ENCODE measurements around the gene HYAL3. TPM values are rescaled to one million over a fixed set of nuclear protein-coding genes. Genes with fewer than 3 reads are reported as not detected.

The HYAL3 gene
- polyA plus RNA-seq, 3 donors: 3.4 to 5.8 (median 4.9) TPM

DNA sequence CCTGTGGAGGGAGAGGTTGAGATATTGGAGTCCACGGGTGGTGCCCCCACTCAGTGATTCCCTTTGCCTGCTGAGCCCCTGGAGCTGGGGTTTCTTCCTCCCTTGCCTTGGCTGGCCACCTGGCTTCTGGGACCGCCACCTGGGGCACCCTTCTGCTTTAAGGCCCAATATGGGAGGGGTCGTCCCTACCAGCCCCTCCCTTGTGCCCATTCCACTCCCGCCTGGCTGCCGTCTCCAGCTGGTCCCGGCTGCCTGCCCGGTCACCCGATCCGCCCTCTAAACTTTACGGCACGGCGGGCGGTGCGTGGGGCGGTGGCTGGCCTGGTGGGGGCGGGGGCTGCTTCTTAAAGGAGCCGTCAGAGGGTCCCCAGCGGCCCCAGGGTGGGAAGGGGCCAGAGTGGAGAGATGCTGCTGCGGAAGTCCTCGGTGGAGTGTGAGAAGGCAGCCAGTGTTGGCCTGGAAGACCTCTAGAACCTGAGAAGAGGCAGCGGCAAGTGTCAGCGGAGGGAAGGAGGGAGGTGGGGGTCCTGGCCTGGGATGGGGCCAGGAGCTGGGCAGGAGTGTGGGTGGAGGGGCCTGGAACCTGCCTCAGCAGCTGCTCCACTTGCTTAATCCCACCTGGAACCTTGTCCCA lies 31.8 kb downstream of the HYAL3 start:
- Histone ChIP-seq H3K36me3 (replicated peaks in 1 of 2; ENCODE audit: control insufficient read depth in 1 of 2, insufficient read depth in 2 of 2, low read length in 2 of 2) (no peaks in the 10 kb centered on the region), H3K4me2 (replicated peaks; ENCODE audit: extremely low read depth, low read length, poor library complexity, severe bottlenecking) (no peak overlapping the region), H3K4me1 (ENCODE audit: control insufficient read depth in 1 of 2, insufficient read depth in 2 of 2, low read length in 2 of 2) (no peaks in the 10 kb centered on the region), H3K79me2 (ENCODE audit: insufficient read depth, low read length) (no peaks in the 10 kb centered on the region), H3K9ac (ENCODE audit: insufficient read depth, low read length, poor library complexity, severe bottlenecking) (no peak overlapping the region), H3K4me3 (replicated peaks in 1 of 3; ENCODE audit: low read depth in 2 of 3, low read length in 3 of 3) (no peak overlapping the region), H3K27ac (ENCODE audit: low read depth in 1 of 2, low read length in 2 of 2) (no peak overlapping the region), H2AFZ (ENCODE audit: insufficient read depth, low read depth, low read length, poor library complexity, severe bottlenecking) (no peak overlapping the region), H3K27me3 (ENCODE audit: control insufficient read depth in 2 of 2, insufficient read depth in 2 of 2, low read length in 2 of 2) (peaks cover 0 to 22% of the 10 kb centered on the region in 2 donors), H4K20me1 (ENCODE audit: insufficient read depth, low read length) (peaks cover 11% of the 10 kb centered on the region), H3K9me3 (replicated peaks in 1 of 2; ENCODE audit: control insufficient read depth in 1 of 2, insufficient read depth in 1 of 2, low read length in 2 of 2) (no peaks in the 10 kb centered on the region)
- H3K9me3 Mint-ChIP-seq: no peaks in the 10 kb centered on the region
- peak overlapping the region in 1 of 2 donors; percentile 69 for H3K4me3 Mint-ChIP-seq
- 20% methylated on average over 17 of the region's 22 CpGs for WGBS (ENCODE audit: insufficient coverage)
- H3K27ac Mint-ChIP-seq: no peak overlapping the region
- H3K4me1 Mint-ChIP-seq: peaks cover 3% of the 10 kb centered on the region
- H3K27me3 Mint-ChIP-seq (ENCODE audit: low read depth in 3 of 3): peaks cover 34 to 47% (median 45%) of the 10 kb centered on the region in 3 donors
- TF ChIP-seq, protein P1, sequence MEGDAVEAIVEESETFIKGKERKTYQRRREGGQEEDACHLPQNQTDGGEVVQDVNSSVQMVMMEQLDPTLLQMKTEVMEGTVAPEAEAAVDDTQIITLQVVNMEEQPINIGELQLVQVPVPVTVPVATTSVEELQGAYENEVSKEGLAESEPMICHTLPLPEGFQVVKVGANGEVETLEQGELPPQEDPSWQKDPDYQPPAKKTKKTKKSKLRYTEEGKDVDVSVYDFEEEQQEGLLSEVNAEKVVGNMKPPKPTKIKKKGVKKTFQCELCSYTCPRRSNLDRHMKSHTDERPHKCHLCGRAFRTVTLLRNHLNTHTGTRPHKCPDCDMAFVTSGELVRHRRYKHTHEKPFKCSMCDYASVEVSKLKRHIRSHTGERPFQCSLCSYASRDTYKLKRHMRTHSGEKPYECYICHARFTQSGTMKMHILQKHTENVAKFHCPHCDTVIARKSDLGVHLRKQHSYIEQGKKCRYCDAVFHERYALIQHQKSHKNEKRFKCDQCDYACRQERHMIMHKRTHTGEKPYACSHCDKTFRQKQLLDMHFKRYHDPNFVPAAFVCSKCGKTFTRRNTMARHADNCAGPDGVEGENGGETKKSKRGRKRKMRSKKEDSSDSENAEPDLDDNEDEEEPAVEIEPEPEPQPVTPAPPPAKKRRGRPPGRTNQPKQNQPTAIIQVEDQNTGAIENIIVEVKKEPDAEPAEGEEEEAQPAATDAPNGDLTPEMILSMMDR (IDR thresholded peaks at IDR 0.05): no peak
- intact Hi-C loops (cut with micrococcal nuclease): no loop called here
- no peak for DNase-seq
- no peaks in the 10 kb centered on the region for H3K36me3 Mint-ChIP-seq

DNA sequence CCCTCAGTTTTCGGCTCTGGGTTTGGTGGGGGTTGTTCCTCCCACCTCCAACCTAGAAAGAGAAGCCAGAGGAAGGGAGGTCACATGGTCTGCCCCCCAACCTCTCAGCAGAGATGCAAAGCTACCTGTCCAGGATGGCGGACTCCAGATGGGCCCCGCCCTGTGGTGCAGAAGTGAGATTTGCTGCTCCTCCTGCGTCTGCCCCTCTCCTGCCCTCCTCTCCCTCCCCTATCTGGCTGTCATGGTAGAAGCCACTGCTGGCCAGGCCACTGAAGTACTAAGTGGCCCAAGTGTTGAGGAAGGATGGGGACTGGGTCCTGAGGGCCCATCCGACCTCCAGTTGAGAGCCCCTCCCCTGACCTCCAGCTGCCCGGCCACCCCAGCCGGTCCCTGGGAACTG lies 32.4 kb downstream of the HYAL3 start:
- intact Hi-C loops (cut with micrococcal nuclease): no loop called here
- Mint-ChIP-seq H3K4me1 (peaks cover 3% of the 10 kb centered on the region), H3K9me3 (no peaks in the 10 kb centered on the region), H3K4me3 (peak overlapping the region in 1 of 2 donors; percentile 59), H3K36me3 (no peaks in the 10 kb centered on the region), H3K27ac (no peak overlapping the region), H3K27me3 (ENCODE audit: low read depth in 3 of 3) (peaks cover 34 to 43% (median 42%) of the 10 kb centered on the region in 3 donors)
- Histone ChIP-seq H3K4me2 (replicated peaks; ENCODE audit: extremely low read depth, low read length, poor library complexity, severe bottlenecking) (no peak overlapping the region), H3K36me3 (replicated peaks in 1 of 2; ENCODE audit: control insufficient read depth in 1 of 2, insufficient read depth in 2 of 2, low read length in 2 of 2) (no peaks in the 10 kb centered on the region), H2AFZ (ENCODE audit: insufficient read depth, low read depth, low read length, poor library complexity, severe bottlenecking) (no peak overlapping the region), H4K20me1 (ENCODE audit: insufficient read depth, low read length) (peaks cover 14% of the 10 kb centered on the region), H3K9me3 (replicated peaks in 1 of 2; ENCODE audit: control insufficient read depth in 1 of 2, insufficient read depth in 1 of 2, low read length in 2 of 2) (no peaks in the 10 kb centered on the region), H3K4me1 (ENCODE audit: control insufficient read depth in 1 of 2, insufficient read depth in 2 of 2, low read length in 2 of 2) (no peaks in the 10 kb centered on the region), H3K9ac (ENCODE audit: insufficient read depth, low read length, poor library complexity, severe bottlenecking) (no peak overlapping the region), H3K27me3 (ENCODE audit: control insufficient read depth in 2 of 2, insufficient read depth in 2 of 2, low read length in 2 of 2) (peaks cover 0 to 22% of the 10 kb centered on the region in 2 donors), H3K79me2 (ENCODE audit: insufficient read depth, low read length) (no peaks in the 10 kb centered on the region), H3K27ac (ENCODE audit: low read depth in 1 of 2, low read length in 2 of 2) (no peak overlapping the region), H3K4me3 (replicated peaks in 1 of 3; ENCODE audit: low read depth in 2 of 3, low read length in 3 of 3) (no peak overlapping the region)
- no CpG with 5 or more reads among the region's 7 CpGs for WGBS (ENCODE audit: insufficient coverage)
- DNase-seq: no peak
- TF ChIP-seq, protein P1 (IDR thresholded peaks at IDR 0.05): no peak

All from CD14-positive monocyte (primary cell).